Endothelial cell of umbilical vein (primary cell): ENCODE data around the gene NUPR1. TPM values are rescaled to one million over a fixed set of nuclear protein-coding genes. Genes with fewer than 3 reads are reported as not detected.

ENCODE experiments used
- BruUV-seq: library from RNA; stranded (reverse); fragments of 400-500 nt; replicated peaks from 2 replicates; lab custom pipeline; 2021; lab: Mats Ljungman, UMichigan
- CTCF ChIA-PET: fragments of 300-600, 350-600 bp; sonication (Branson Sonifier 250); formaldehyde crosslinking; loops from one replicate; lab custom pipeline; 2021; ENCODE audit warnings: antibody characterized with exemption, inconsistent platforms; lab: Charles Lee
- POLR2A ChIA-PET: fragments of 300-600, 350-600 bp; sonication (Branson Sonifier 250); formaldehyde crosslinking; loops from one replicate; lab custom pipeline; 2021; ENCODE audit warnings: antibody characterized with exemption, inconsistent platforms; lab: Charles Lee
- DNase-seq: peaks from one replicate; pipeline ENCODE4 v3.0.0-alpha.2; 2011; ENCODE audit warnings: low read depth, low spot score
- FAIRE-seq: peaks from 2 replicates; lab custom pipeline; 2011; peaks lifted over from hg19 to GRCh38; lab: Jason Lieb, UNC
- H2AFZ ChIP-seq: 2 replicates; pipeline ENCODE4 v1.6.0; 2012; ENCODE audit warnings: low read depth, low read length, control low read depth, inconsistent platforms
- H3K27ac ChIP-seq: 2 replicates; pipeline ENCODE4 v1.5.1; 2011; ENCODE audit warnings: low read depth, mild to moderate bottlenecking, control low read depth, low read length, moderate library complexity; ENCODE audit not compliant: insufficient read depth
- H3K27me3 ChIP-seq, 2 experiments: 2 replicates each; pipeline versions ENCODE4 v1.6.0 to v1.6.1; 2011; ENCODE audit warnings: low read length in 2 of 2, mixed read lengths in 1 of 2; ENCODE audit not compliant: control insufficient read depth in 2 of 2, insufficient read depth in 2 of 2
- H3K36me3 ChIP-seq, 2 experiments: 2 replicates in 1 of 2; 3 replicates in 1 of 2; pipeline ENCODE4 v1.5.1; 2011; ENCODE audit warnings: low read length in 2 of 2, mild to moderate bottlenecking in 1 of 2, moderate library complexity in 1 of 2; ENCODE audit not compliant: control insufficient read depth in 2 of 2, insufficient read depth in 2 of 2; ENCODE audit errors: extremely low read depth in 1 of 2
- H3K4me1 ChIP-seq: 3 replicates; pipeline ENCODE4 v1.5.1; 2011; ENCODE audit warnings: mild to moderate bottlenecking, low read length; ENCODE audit not compliant: control insufficient read depth, insufficient read depth; ENCODE audit errors: extremely low read depth
- H3K4me2 ChIP-seq: 2 replicates; pipeline ENCODE4 v1.6.1; 2011; ENCODE audit warnings: low read length, control low read depth, mixed read lengths; ENCODE audit not compliant: insufficient read depth
- H3K4me3 ChIP-seq, 3 experiments: fragments of 200-600 bp in 1 of 3; sonication (generic), shearing (Covaris generic) in 1 of 3; replicated peaks in 1 of 3; 2 replicates each; pipeline ENCODE4 v1.5.1; 2011 to 2016; ENCODE audit warnings: control low read depth in 3 of 3, low read length in 3 of 3, mild to moderate bottlenecking in 2 of 3, inconsistent platforms in 1 of 3, low read depth in 1 of 3, moderate library complexity in 1 of 3; ENCODE audit not compliant: insufficient read depth in 1 of 3
- H3K79me2 ChIP-seq: 2 replicates; pipeline ENCODE4 v1.6.0; 2012; ENCODE audit warnings: low read length, inconsistent platforms; ENCODE audit not compliant: control insufficient read depth, insufficient read depth
- H3K9ac ChIP-seq: replicated peaks from 2 replicates; pipeline ENCODE3; 2011; ENCODE audit warnings: low read length, control low read depth; ENCODE audit not compliant: insufficient read depth; ENCODE audit errors: extremely low read depth
- H3K9me1 ChIP-seq: replicated peaks from 3 replicates; pipeline ENCODE4 v1.6.0; 2011; ENCODE audit warnings: mild to moderate bottlenecking, low read length; ENCODE audit not compliant: control insufficient read depth, insufficient read depth; ENCODE audit errors: extremely low read depth
- H3K9me3 ChIP-seq: replicated peaks from 2 replicates; pipeline ENCODE4 v1.5.1; 2012; ENCODE audit warnings: low read length, inconsistent platforms; ENCODE audit not compliant: control insufficient read depth, insufficient read depth
- H4K20me1 ChIP-seq: replicated peaks from 2 replicates; pipeline ENCODE3; 2011; ENCODE audit warnings: mild to moderate bottlenecking, low read length; ENCODE audit not compliant: control insufficient read depth, insufficient read depth; ENCODE audit errors: extremely low read depth
- CTCF ChIP-seq, 2 donors: IDR thresholded peaks; 1 replicate in 1 of 2; 2 replicates in 1 of 2; pipeline ENCODE4 v1.5.1; 2011; ENCODE audit warnings: low read length in 2 of 2, mild to moderate bottlenecking in 2 of 2, moderate library complexity in 2 of 2, control low read depth in 1 of 2, inconsistent platforms in 1 of 2, low read depth in 1 of 2; ENCODE audit not compliant: insufficient read depth in 1 of 2; ENCODE audit errors: extremely low read depth in 1 of 2
- EZH2 ChIP-seq: IDR thresholded peaks from 2 replicates; pipeline ENCODE4 v1.6.1; 2012; ENCODE audit warnings: borderline replicate concordance, low read depth, mild to moderate bottlenecking, moderate library complexity, low read length, inconsistent platforms; ENCODE audit not compliant: severe bottlenecking
- FOS ChIP-seq: IDR thresholded peaks from 2 replicates; pipeline ENCODE4 v1.6.1; 2011; ENCODE audit warnings: mild to moderate bottlenecking, low read length, moderate library complexity, borderline replicate concordance; ENCODE audit not compliant: insufficient read depth
- JUN ChIP-seq: IDR thresholded peaks from 2 replicates; pipeline ENCODE4 v1.6.1; 2011; ENCODE audit warnings: borderline replicate concordance, low read depth; ENCODE audit not compliant: insufficient read length, insufficient read depth
- MAX ChIP-seq: IDR thresholded peaks from 2 replicates; pipeline ENCODE4 v1.6.1; 2011; ENCODE audit not compliant: insufficient read depth, insufficient read length
- MYC ChIP-seq: IDR thresholded peaks from one replicate; pipeline ENCODE4 v1.6.1; 2011; ENCODE audit warnings: mild to moderate bottlenecking, low read depth, low read length
- POLR2A ChIP-seq: IDR thresholded peaks from 2 replicates; pipeline ENCODE4 v1.6.1; 2012; ENCODE audit warnings: low read depth, mild to moderate bottlenecking, control low read depth, low read length
- POLR2AphosphoS5 ChIP-seq: IDR thresholded peaks from 2 replicates; pipeline ENCODE4 v1.6.1; 2012; ENCODE audit warnings: low read depth, mild to moderate bottlenecking, control low read depth, low read length, moderate library complexity; ENCODE audit not compliant: insufficient read depth
- dilution Hi-C: fragments of 300-500 bp; cut with MboI; formaldehyde crosslinking; loops from one replicate; pipeline ENCODE4 v1.15.0; 2019; ENCODE audit warnings: low sequenced_read_pairs; ENCODE audit not compliant: extremely low pct_ligation_motif_present
- intact Hi-C: fragments of 100-400 bp; cut with micrococcal nuclease; formaldehyde crosslinking; loops from one replicate; pipeline ENCODE4 v1.10.0; 2022
- polyA plus RNA-seq, 4 experiments: library from polyadenylated mRNA; depleted of rRNA in 3 of 4; stranded (reverse) in 3 of 4; unstranded in 1 of 4; fragments of >200 nt; gene quantifications; 2 replicates each; pipeline versions ENCODE4 v1.2.1 to v1.2.3, GENCODE V29; 2011 to 2012; ENCODE audit warnings: missing spikeins in 1 of 4
- total RNA-seq: library from RNA; stranded (reverse); gene quantifications from 2 replicates; pipeline ENCODE4 v1.2.3, GENCODE V29; 2021

Gene NUPR1
- total and polyA plus RNA-seq, 2 donors (not counting 3 experiments of a cell fraction or from before 2014, with no cell fraction given), result 1.8 to 4.9 TPM

- Histone ChIP-seq H3K27ac (no peak overlapping the region), H3K36me3 (no peaks in the 10 kb centered on the region), H3K9ac (no peak overlapping the region), H2AFZ (no peak overlapping the region), H3K79me2 (no peaks in the 10 kb centered on the region), H3K4me1 (peaks cover 11% of the 10 kb centered on the region), H3K4me2 (no peak overlapping the region), H3K27me3 (no peaks in the 10 kb centered on the region), H3K9me1 (no peaks in the 10 kb centered on the region), H4K20me1 (no peaks in the 10 kb centered on the region), H3K9me3 (no peaks in the 10 kb centered on the region), H3K4me3 (no peak overlapping the region)
- DNase-seq (no peak), FAIRE-seq (no peak)
- no TSS peak for BruUV-seq
- dilution Hi-C loops (no loop called here), intact Hi-C loops (no loop called here)
- ChIA-PET CTCF (interaction anchor here (1.2 kb wide), 1 partner anchor 230 kb away, joined by 3 read pairs; no protein-coding TSS in a partner anchor), POLR2A (no interaction called here)
- TF ChIP-seq EZH2 (no peak), FOS (no peak), MAX (no peak), MYC (no peak), CTCF (IDR thresholded peaks at IDR 0.05; ENCODE audit: extremely low read depth in 1 of 2, insufficient read depth in 1 of 2, low read depth in 1 of 2, low read length in 2 of 2) (no peak), POLR2AphosphoS5 (no peak), POLR2A (no peak), JUN (no peak)
These were observed 18.1 kb upstream of the NUPR1 start for GRCh38 chr16:28556914-28557320.
